HEK293 (cell line): ENCODE measurements around the gene PWWP2B.

Experiments
- CTCF ChIA-PET: fragments of 350-600 bp; formaldehyde crosslinking; extraction: SDS; loops from one replicate; lab custom pipeline; 2021; ENCODE audit warnings: antibody characterized with exemption; lab: Yijun Ruan, JAX
- POLR2A ChIA-PET: fragments of 300-600 bp; formaldehyde crosslinking; extraction: SDS; loops from one replicate; lab custom pipeline; 2020; ENCODE audit warnings: antibody characterized with exemption, inconsistent platforms; lab: Yijun Ruan, JAX
- H3K27ac ChIP-seq: fragments of 200-500 bp; sonication (Bioruptor generic); 2 replicates; pipeline ENCODE4 v1.5.1; 2014; ENCODE audit warnings: low read depth, low read length, control low read depth, inconsistent platforms; ENCODE audit errors: extremely low read depth
- H3K36me3 ChIP-seq, 2 experiments: fragments of 200-500 bp in 1 of 2; sonication (Bioruptor generic) in 1 of 2; 1 replicate in 1 of 2; 2 replicates in 1 of 2; pipeline ENCODE4 v1.5.1; 2014 to 2017; ENCODE audit warnings: inconsistent platforms in 2 of 2, low read length in 2 of 2; ENCODE audit not compliant: control insufficient read depth in 2 of 2, insufficient read depth in 1 of 2
- H3K4me1 ChIP-seq: fragments of 200-500 bp; sonication (Bioruptor generic); 2 replicates; pipeline ENCODE4 v1.5.1; 2014; ENCODE audit warnings: mild to moderate bottlenecking, low read length, inconsistent platforms; ENCODE audit not compliant: control insufficient read depth, insufficient read depth
- H3K4me3 ChIP-seq: 2 replicates; pipeline ENCODE4 v1.5.1; 2011; ENCODE audit warnings: low read depth, mild to moderate bottlenecking, control low read depth, low read length, moderate library complexity
- H3K9me3 ChIP-seq: fragments of 200-500 bp; sonication (Bioruptor generic); 2 replicates; pipeline ENCODE4 v1.5.1; 2014; ENCODE audit warnings: low read depth, low read length, inconsistent platforms; ENCODE audit not compliant: control insufficient read depth, insufficient read depth
- HIC1 ChIP-seq: fragments of 450-650 bp; formaldehyde crosslinking; IDR thresholded peaks from 2 replicates; pipeline ENCODE4 v1.5.1; 2016; ENCODE audit warnings: missing biosample characterization, missing genetic modification characterization
- KLF17 ChIP-seq: fragments of 450-650 bp; formaldehyde crosslinking; IDR thresholded peaks from 2 replicates; pipeline ENCODE4 v1.5.1; 2016; ENCODE audit warnings: missing biosample characterization, missing genetic modification characterization
- OSR2 ChIP-seq: fragments of 450-650 bp; formaldehyde crosslinking; IDR thresholded peaks from 2 replicates; pipeline ENCODE4 v1.5.1; 2016; ENCODE audit warnings: missing biosample characterization, missing genetic modification characterization
- ZBTB26 ChIP-seq: fragments of 450-650 bp; formaldehyde crosslinking; optimal IDR thresholded peaks from 2 replicates; pipeline ENCODE3; 2016; ENCODE audit warnings: missing biosample characterization, mild to moderate bottlenecking, missing genetic modification characterization
- ZNF37A ChIP-seq: fragments of 450-650 bp; IDR thresholded peaks from 2 replicates; pipeline ENCODE4 v1.5.1; 2018; ENCODE audit warnings: missing biosample characterization, missing genetic modification characterization
- ZNF394 ChIP-seq: fragments of 450-650 bp; formaldehyde crosslinking; IDR thresholded peaks from 2 replicates; pipeline ENCODE4 v1.5.1; 2016; ENCODE audit warnings: missing biosample characterization, missing genetic modification characterization, mild to moderate bottlenecking, moderate library complexity, borderline replicate concordance
- ZNF449 ChIP-seq: fragments of 450-650 bp; formaldehyde crosslinking; IDR thresholded peaks from 2 replicates; pipeline ENCODE4 v1.5.1; 2017; ENCODE audit warnings: missing biosample characterization, mild to moderate bottlenecking, missing genetic modification characterization, moderate library complexity
- ZNF521 ChIP-seq: fragments of 450-650 bp; formaldehyde crosslinking; IDR thresholded peaks from 2 replicates; pipeline ENCODE4 v1.5.1; 2017; ENCODE audit warnings: missing biosample characterization, mild to moderate bottlenecking, missing genetic modification characterization
- ZNF580 ChIP-seq: fragments of 450-650 bp; formaldehyde crosslinking; IDR thresholded peaks from 2 replicates; pipeline ENCODE4 v1.5.1; 2016; ENCODE audit warnings: missing biosample characterization, missing genetic modification characterization
- ZNF670 ChIP-seq: fragments of 450-650 bp; formaldehyde crosslinking; IDR thresholded peaks from 2 replicates; pipeline ENCODE4 v1.5.1; 2016; ENCODE audit warnings: missing biosample characterization, missing genetic modification characterization, low read depth
- ZSCAN4 ChIP-seq: fragments of 450-650 bp; formaldehyde crosslinking; IDR thresholded peaks from 2 replicates; pipeline ENCODE4 v1.5.1; 2017; ENCODE audit warnings: missing biosample characterization, missing genetic modification characterization

Gene PWWP2B

GRCh38 chr10:132441818-132442524 lies 45.0 kb downstream of the PWWP2B start:
- POLR2A ChIA-PET, result no interaction called here
- no peak overlapping the region for H3K4me3 ChIP-seq
- CTCF ChIA-PET, result interaction anchor here (0.6 to 0.7 kb wide), 2 partner anchors 17 to 55 kb away, joined by 3 read pairs; no protein-coding TSS in a partner anchor
- TF ChIP-seq ZNF670 (tag by site-specific recombination) (peak; percentile 17; the same call in 1 of the 2 replicates), ZBTB26 (tag by site-specific recombination) (peak; percentile 34), OSR2 (no peak), ZSCAN4 (peak; percentile 74)
- no peak overlapping the region for H3K27ac ChIP-seq
- H3K4me1 ChIP-seq, result peaks cover 12% of the 10 kb centered on the region
- H3K36me3 ChIP-seq, result no peaks in the 10 kb centered on the region
- H3K9me3 ChIP-seq, result no peaks in the 10 kb centered on the region

- Histone ChIP-seq H3K4me3 (no peak overlapping the region), H3K4me1 (peaks cover 14% of the 10 kb centered on the region), H3K27ac (no peak overlapping the region), H3K36me3 (no peaks in the 10 kb centered on the region), H3K9me3 (no peaks in the 10 kb centered on the region)
- no peak for TF ChIP-seq ZNF580 (tag by site-specific recombination)
- 0 out of 2 replicates have a peak, but pooled peaks have one; percentile 28 for TF ChIP-seq HIC1 (tag by site-specific recombination)
- CTCF ChIA-PET, result interaction anchor here (0.6 kb wide), 1 partner anchor 55 kb away, joined by 3 read pairs; no protein-coding TSS in a partner anchor
- POLR2A ChIA-PET, result no interaction called here
These were observed 45.6 kb downstream of the PWWP2B start for GRCh38 chr10:132442636-132443035.

- H3K27ac ChIP-seq, result no peak overlapping the region
- H3K36me3 ChIP-seq, result no peaks in the 10 kb centered on the region
- ChIA-PET POLR2A (no interaction called here), CTCF (interaction anchor here (0.7 to 1.1 kb wide), 3 partner anchors 9 to 211 kb away, joined by 3 to 4 read pairs (median 3); no protein-coding TSS in a partner anchor)
- H3K9me3 ChIP-seq, result no peaks in the 10 kb centered on the region
- peaks cover 14% of the 10 kb centered on the region for H3K4me1 ChIP-seq
- TF ChIP-seq KLF17, result 0 out of 2 replicates have a peak, but pooled peaks have one; percentile 12
- no peak for TF ChIP-seq ZNF37A (tag by site-specific recombination)
- no peak for TF ChIP-seq ZNF394
- no peak for TF ChIP-seq ZNF521
- TF ChIP-seq ZNF449 (tag by site-specific recombination), result no peak
- H3K4me3 ChIP-seq, result no peak overlapping the region
These were observed 46.6 kb downstream of the PWWP2B start for GRCh38 chr10:132443605-132443982.
